ENCODE measurements around the gene MDM2. TPM values are rescaled to one million over a fixed set of nuclear protein-coding genes. Genes with fewer than 3 reads are reported as not detected.

The MDM2 gene
- total and polyA plus RNA-seq, 2 of the 13 experiments (the other 11 are each of a cell fraction or from before 2014, with no cell fraction given) = 29.3 to 314 TPM

- ATAC-seq (no peak), FAIRE-seq (no peak), DNase-seq (ENCODE audit: low spot score) (no peak)
- Histone ChIP-seq H3K9ac (ENCODE audit: insufficient read depth, low read depth, low read length) (no peak overlapping the region), H3K4me3 (replicated peaks in 1 of 3; ENCODE audit: insufficient read depth in 1 of 3, low read depth in 2 of 3, low read length in 3 of 3) (no peak overlapping the region), H3K36me3 (replicated peaks in 1 of 2; ENCODE audit: control insufficient read depth in 1 of 2, insufficient read depth in 2 of 2, low read length in 2 of 2) (no peaks in the 10 kb centered on the region; a peak in 3 of 5 replicates), H3K79me2 (ENCODE audit: insufficient read depth, low read length) (no peaks in the 10 kb centered on the region), H3K4me1 (ENCODE audit: insufficient read depth, low read length) (peaks cover 8% of the 10 kb centered on the region), H3K27ac (ENCODE audit: extremely low read length, insufficient read depth, low read length) (no peak overlapping the region), H2AFZ (ENCODE audit: low read length) (no peak overlapping the region), H3K9me3 (ENCODE audit: low read length) (no peaks in the 10 kb centered on the region), H4K20me1 (ENCODE audit: insufficient read depth, low read length) (no peaks in the 10 kb centered on the region), H3K4me2 (ENCODE audit: low read depth, low read length) (no peak overlapping the region), H3K27me3 (ENCODE audit: control insufficient read depth in 1 of 2, insufficient read depth in 2 of 2, low read length in 2 of 2) (no peaks in the 10 kb centered on the region)
- in situ Hi-C loops (cut with HindIII; ENCODE audit: extremely low pct_ligation_motif_present, low pct_unique_long_range_greater_than_20kb) (no loop called here), intact Hi-C loops (cut with micrococcal nuclease; ENCODE audit: unreplicated experiment) (no loop called here)
- ChIA-PET CTCF (ENCODE audit: low intra/inter-chr PET ratio, low total read pairs) (no interaction called here), POLR2A (interaction anchor here (1.3 to 2.2 kb wide), 2 partner anchors 15 to 35 kb away, joined by 4 to 6 read pairs; partner anchors contain the start of gene MDM2)
- 94% methylated on average over 8 of the region's 8 CpGs for WGBS (ENCODE audit: low lambda C conversion rate)
- BruUV-seq (replicated peaks) = no TSS peak
- TF ChIP-seq PATZ1 (CRISPR knock-in tag; IDR thresholded peaks at IDR 0.05) (no peak), ZC3H13 (CRISPR knock-in tag; IDR thresholded peaks at IDR 0.05) (no peak), ZNF44 (CRISPR knock-in tag; IDR thresholded peaks at IDR 0.05) (no peak), NR2F6 (IDR thresholded peaks at IDR 0.05) (no peak), NR2F6 (CRISPR knock-in tag; IDR thresholded peaks at IDR 0.05) (no peak), ZNF546 (CRISPR knock-in tag; conservative IDR thresholded peaks at IDR 0.05) (no peak), SAFB2 (CRISPR knock-in tag; IDR thresholded peaks at IDR 0.05; ENCODE audit: borderline replicate concordance, low read depth) (no peak), ASH2L (IDR thresholded peaks at IDR 0.05; ENCODE audit: insufficient read length, low read depth, low read length) (no peak), ZNF275 (CRISPR knock-in tag; IDR thresholded peaks at IDR 0.05; ENCODE audit: borderline replicate concordance) (no peak), ATF2 (CRISPR knock-in tag; IDR thresholded peaks at IDR 0.05) (no peak), CEBPZ (IDR thresholded peaks at IDR 0.05; ENCODE audit: low read length) (no peak), ZBTB44 (CRISPR knock-in tag; IDR thresholded peaks at IDR 0.05) (no peak), SMC3 (IDR thresholded peaks at IDR 0.05; ENCODE audit: low read length) (no peak), ZNF484 (CRISPR knock-in tag; IDR thresholded peaks at IDR 0.05; ENCODE audit: borderline replicate concordance, low read depth) (no peak), KMT2B (CRISPR knock-in tag; IDR thresholded peaks at IDR 0.05) (no peak), CREB1 (IDR thresholded peaks at IDR 0.05) (no peak), CREB1 (CRISPR knock-in tag; IDR thresholded peaks at IDR 0.05) (no peak)
Observed at GRCh38 chr12:68772714-68773113, 35.3 kb upstream of the MDM2 start.

Measured in HepG2 (cell line).